Esophagus muscularis mucosa (tissue), 4 donors: ENCODE results near the gene VPS29. TPM values are rescaled to one million over a fixed set of nuclear protein-coding genes. Genes with fewer than 3 reads are reported as not detected.
A peak's percentile ranks its signal among the peaks of the same experiment; 100 is the strongest.

ENCODE experiments used
- DNase-seq: peaks from one replicate; pipeline ENCODE4 v3.0.0-alpha.2; 2017; ENCODE audit errors: extremely low spot score
- H3K27ac ChIP-seq, 4 donors: fragments of 200-600 bp; sonication (generic); replicated peaks in 1 of 4; 1 replicate in 3 of 4; 2 replicates in 1 of 4; pipeline ENCODE4 v1.5.1; 2016 to 2019; ENCODE audit warnings: mild to moderate bottlenecking in 1 of 4
- H3K27me3 ChIP-seq, 4 donors: fragments of 200-600 bp; sonication (generic); one replicate each; pipeline versions ENCODE4 v1.5.1 to v1.6.0; 2016 to 2019
- H3K36me3 ChIP-seq, 4 donors: fragments of 200-600 bp; sonication (generic); one replicate each; pipeline ENCODE4 v1.5.1; 2016 to 2019
- H3K4me1 ChIP-seq, 4 donors: fragments of 200-600 bp; sonication (generic); one replicate each; pipeline ENCODE4 v1.5.1; 2016 to 2019
- H3K4me3 ChIP-seq, 4 donors: fragments of 200-600 bp; sonication (generic); 1 replicate in 2 of 4; 2 replicates in 2 of 4; pipeline ENCODE4 v1.5.1; 2016 to 2019; ENCODE audit warnings: mild to moderate bottlenecking in 4 of 4, moderate library complexity in 1 of 4
- H3K9me3 ChIP-seq, 4 donors: fragments of 200-600 bp; sonication (generic); 1 replicate in 3 of 4; 2 replicates in 1 of 4; pipeline ENCODE4 v1.5.1; 2016 to 2019
- CTCF ChIP-seq, 3 experiments: fragments of 200-600 bp in 2 of 3; fragments of 450-650 bp in 1 of 3; sonication (generic) in 2 of 3; IDR thresholded peaks; one replicate each; pipeline ENCODE4 v1.5.1; 2017 to 2019; ENCODE audit warnings: antibody characterized with exemption in 3 of 3, mild to moderate bottlenecking in 2 of 3, moderate library complexity in 1 of 3
- EP300 ChIP-seq: sonication (generic); formaldehyde crosslinking; IDR thresholded peaks from one replicate; pipeline ENCODE4 v1.6.1; 2017; ENCODE audit warnings: antibody characterized with exemption
- POLR2A ChIP-seq: fragments of 450-650 bp; IDR thresholded peaks from one replicate; pipeline ENCODE4 v1.6.1; 2017; ENCODE audit warnings: antibody characterized with exemption, moderate library complexity, mild to moderate bottlenecking, low read depth
- POLR2AphosphoS5 ChIP-seq, 2 donors: sonication (generic); formaldehyde crosslinking; IDR thresholded peaks; one replicate each; pipeline ENCODE4 v1.6.1; 2017; ENCODE audit warnings: antibody characterized with exemption in 2 of 2
- WGBS: methylation state at CpG from one replicate; pipeline ENCODE4 v1.1.5; 2018; 5-methylcytosine and 5-hydroxymethylcytosine counted together
- intact Hi-C: fragments of 100-400 bp; cut with DNase I; formaldehyde crosslinking; loops from one replicate; pipeline ENCODE4 v1.15.1; 2023
- total RNA-seq, 4 donors: library from RNA; depleted of rRNA; stranded (reverse); fragments of >200 nt; gene quantifications; one replicate each; pipeline versions ENCODE4 v1.1.0 to v1.2.1, GENCODE V29; 2016

Gene VPS29
- total RNA-seq, 4 donors from 2014 or later, result 126 to 166 (median 156) TPM

GRCh38 chr12:110513842-110514241 lies 11.9 kb upstream of the VPS29 start:
- 81% methylated on average over 6 of the region's 6 CpGs for WGBS

GRCh38 chr12:110508071-110508586 lies 6.2 kb upstream of the VPS29 start:
- DNase-seq, result no peak
- no peaks in the 10 kb centered on the region for H3K9me3 ChIP-seq
- H3K27ac ChIP-seq, result no peak overlapping the region
- WGBS, result 97% methylated on average over 4 of the region's 4 CpGs
- H3K36me3 ChIP-seq, result no peaks in the 10 kb centered on the region
- TF ChIP-seq EP300 (no peak), POLR2A (no peak), CTCF (IDR thresholded peaks at IDR 0.05) (no peak), POLR2AphosphoS5 (IDR thresholded peaks at IDR 0.05) (no peak)
- H3K27me3 ChIP-seq, result no peaks in the 10 kb centered on the region
- H3K4me3 ChIP-seq, result no peak overlapping the region
- peaks cover 0 to 10% (median 6%) of the 10 kb centered on the region in 4 donors for H3K4me1 ChIP-seq
- intact Hi-C loops, result no loop called here

More at GRCh38 chr12:110513842-110514241, 11.9 kb upstream of the VPS29 start:
- intact Hi-C loops, result no loop called here
- Histone ChIP-seq H3K27ac (no peak overlapping the region), H3K27me3 (no peaks in the 10 kb centered on the region), H3K4me3 (no peak overlapping the region), H3K4me1 (peaks cover 0 to 10% (median 6%) of the 10 kb centered on the region in 4 donors), H3K36me3 (no peaks in the 10 kb centered on the region), H3K9me3 (no peaks in the 10 kb centered on the region)
- DNase-seq, result no peak
- TF ChIP-seq CTCF (IDR thresholded peaks at IDR 0.05), result no peak
- no peak for TF ChIP-seq POLR2AphosphoS5 (IDR thresholded peaks at IDR 0.05)
- no peak for TF ChIP-seq POLR2A
- no peak for TF ChIP-seq EP300

GRCh38 chr12:110505332-110505731 lies 3.4 kb upstream of the VPS29 start:
- no peak overlapping the region for H3K4me3 ChIP-seq
- no peak for DNase-seq
- 81% methylated on average over 3 of the region's 3 CpGs for WGBS
- H3K4me1 ChIP-seq, result peaks cover 13 to 18% (median 15%) of the 10 kb centered on the region in 4 donors
- no peak for TF ChIP-seq CTCF (IDR thresholded peaks at IDR 0.05)
- no peak for TF ChIP-seq POLR2A
- no peak for TF ChIP-seq EP300
- TF ChIP-seq POLR2AphosphoS5 (IDR thresholded peaks at IDR 0.05), result no peak
- H3K27me3 ChIP-seq, result no peaks in the 10 kb centered on the region
- no peak overlapping the region for H3K27ac ChIP-seq
- intact Hi-C loops, result no loop called here
- H3K9me3 ChIP-seq, result no peaks in the 10 kb centered on the region
- H3K36me3 ChIP-seq, result no peaks in the 10 kb centered on the region

GRCh38 chr12:110503432-110503831 lies 1.5 kb upstream of the VPS29 start:
- no peak overlapping the region for H3K27ac ChIP-seq
- WGBS, result 89% methylated on average over 1 of the region's 1 CpG
- intact Hi-C loops, result loop anchor here (2.0 kb wide), 1 partner anchor 35 kb away; the partner anchor contains the start of genes FAM216A and GPN3
- peaks cover 31 to 37% (median 34%) of the 10 kb centered on the region in 4 donors for H3K4me1 ChIP-seq
- TF ChIP-seq POLR2AphosphoS5 (IDR thresholded peaks at IDR 0.05) (no peak), CTCF (IDR thresholded peaks at IDR 0.05) (no peak), POLR2A (no peak), EP300 (no peak)
- no peaks in the 10 kb centered on the region for H3K27me3 ChIP-seq
- no peaks in the 10 kb centered on the region for H3K9me3 ChIP-seq
- H3K4me3 ChIP-seq, result no peak overlapping the region
- DNase-seq, result no peak
- H3K36me3 ChIP-seq, result no peaks in the 10 kb centered on the region

GRCh38 chr12:110501399-110501751 lies 536 bp downstream of the VPS29 start:
- H3K36me3 ChIP-seq, result peaks cover 0 to 12% (median 0%) of the 10 kb centered on the region in 4 donors
- H3K4me1 ChIP-seq, result peaks cover 35 to 49% (median 45%) of the 10 kb centered on the region in 4 donors
- intact Hi-C loops, result no loop called here
- 0% methylated on average over 7 of the region's 17 CpGs for WGBS
- peak overlapping the region; percentile 87 to 98 (median 93) for H3K4me3 ChIP-seq
- no peaks in the 10 kb centered on the region for H3K9me3 ChIP-seq
- peak in 1 of 2 donors; percentile 40 for TF ChIP-seq POLR2AphosphoS5 (IDR thresholded peaks at IDR 0.05)
- no peak for TF ChIP-seq CTCF (IDR thresholded peaks at IDR 0.05)
- no peaks in the 10 kb centered on the region for H3K27me3 ChIP-seq
- H3K27ac ChIP-seq, result peak overlapping the region; percentile 92 to 97 (median 96)
- DNase-seq, result no peak
